Measurements from ENCODE around the gene PARD3. TPM values are rescaled to one million over a fixed set of nuclear protein-coding genes. Genes with fewer than 3 reads are reported as not detected.
"Not testable (repeated sequence)": the region's sequence is repeated elsewhere in the genome, so short reads cannot be mapped to it uniquely, and the experiment has no call there.

PARD3 gene
- total RNA-seq, 2 donors from 2014 or later, result 1.4 to 2.7 TPM

- Mint-ChIP-seq H3K27ac (no peak overlapping the region), H3K36me3 (no peaks in the 10 kb centered on the region), H3K9me3 (peaks cover 0 to 3% of the 10 kb centered on the region in 2 donors)
- ATAC-seq (no peak), DNase-seq (ENCODE audit: low spot score in 2 of 2) (no peak)
These were observed 52.3 kb downstream of the PARD3 start for GRCh38 chr10:34762603-34763299.

GRCh38 chr10:34762156-34762555 is 52.9 kb downstream of the PARD3 start:
- H3K9me3 Mint-ChIP-seq, result peaks cover 0 to 3% of the 10 kb centered on the region in 2 donors
- no peak for ATAC-seq

GRCh38 chr10:34761453-34761852 is 53.6 kb downstream of the PARD3 start:
- Mint-ChIP-seq H3K36me3 (no peaks in the 10 kb centered on the region), H3K9me3 (peaks cover 0 to 3% of the 10 kb centered on the region in 2 donors), H3K27ac (no peak overlapping the region)
- DNase-seq (ENCODE audit: low spot score in 2 of 2) (no peak), ATAC-seq (no peak)

More at GRCh38 chr10:34762156-34762555, 52.9 kb downstream of the PARD3 start:
- Mint-ChIP-seq H3K27ac (no peak overlapping the region), H3K36me3 (no peaks in the 10 kb centered on the region)
- no peak for DNase-seq (ENCODE audit: low spot score in 2 of 2)

- peaks cover 0 to 3% of the 10 kb centered on the region in 2 donors for H3K9me3 Mint-ChIP-seq
- ATAC-seq, result no peak
- DNase-seq (ENCODE audit: low spot score in 2 of 2), result no peak
- no peaks in the 10 kb centered on the region for H3K36me3 Mint-ChIP-seq
- H3K27ac Mint-ChIP-seq, result no peak overlapping the region
These were observed 54.5 kb downstream of the PARD3 start for GRCh38 chr10:34760606-34761005.

- H3K9me3 Mint-ChIP-seq, result peaks cover 0 to 3% of the 10 kb centered on the region in 2 donors
These were observed 55.3 kb downstream of the PARD3 start for GRCh38 chr10:34759837-34760215.

GRCh38 chr10:34759161-34759836 is 55.8 kb downstream of the PARD3 start:
- Mint-ChIP-seq H3K36me3 (no peaks in the 10 kb centered on the region), H3K27ac (no peak overlapping the region), H3K9me3 (peaks cover 0 to 3% of the 10 kb centered on the region in 2 donors)
- DNase-seq (ENCODE audit: low spot score in 2 of 2) (no peak), ATAC-seq (no peak)

More at GRCh38 chr10:34759837-34760215, 55.3 kb downstream of the PARD3 start:
- H3K27ac Mint-ChIP-seq, result no peak overlapping the region
- DNase-seq (ENCODE audit: low spot score in 2 of 2) (no peak), ATAC-seq (no peak)
- H3K36me3 Mint-ChIP-seq, result no peaks in the 10 kb centered on the region

GRCh38 chr10:34758447-34758996 is 56.6 kb downstream of the PARD3 start:
- peaks cover 0 to 3% of the 10 kb centered on the region in 2 donors for H3K9me3 Mint-ChIP-seq
- no peak overlapping the region for H3K27ac Mint-ChIP-seq
- DNase-seq (ENCODE audit: low spot score in 2 of 2) (no peak), ATAC-seq (peak; percentile 71 to 91)
- no peaks in the 10 kb centered on the region for H3K36me3 Mint-ChIP-seq

- ATAC-seq (no peak), DNase-seq (ENCODE audit: low spot score in 2 of 2) (no peak)
- Mint-ChIP-seq H3K36me3 (no peaks in the 10 kb centered on the region), H3K27ac (no peak overlapping the region), H3K9me3 (peaks cover 0 to 3% of the 10 kb centered on the region in 2 donors)
These were observed 57.2 kb downstream of the PARD3 start for GRCh38 chr10:34757933-34758332.

- H3K9me3 Mint-ChIP-seq; DNase-seq (ENCODE audit: low spot score in 2 of 2); H3K36me3 Mint-ChIP-seq; ATAC-seq; H3K27ac Mint-ChIP-seq: not testable (repeated sequence)
These were observed 57.9 kb downstream of the PARD3 start for GRCh38 chr10:34757181-34757580.

- H3K9me3 Mint-ChIP-seq, result peaks cover 0 to 3% of the 10 kb centered on the region in 2 donors
- no peak overlapping the region for H3K27ac Mint-ChIP-seq
- ATAC-seq (no peak), DNase-seq (ENCODE audit: low spot score in 2 of 2) (no peak)
- no peaks in the 10 kb centered on the region for H3K36me3 Mint-ChIP-seq
These were observed 58.5 kb downstream of the PARD3 start for GRCh38 chr10:34756584-34756983.

- Mint-ChIP-seq H3K9me3 (no peaks in the 10 kb centered on the region), H3K36me3 (no peaks in the 10 kb centered on the region), H3K27ac (no peak overlapping the region)
- DNase-seq (ENCODE audit: low spot score in 2 of 2), result no peak
- ATAC-seq, result no peak
These were observed 61.9 kb downstream of the PARD3 start for GRCh38 chr10:34753014-34753757.

- no peak for DNase-seq (ENCODE audit: low spot score in 2 of 2)
- no peak for ATAC-seq
- Mint-ChIP-seq H3K27ac (no peak overlapping the region), H3K36me3 (no peaks in the 10 kb centered on the region), H3K9me3 (no peaks in the 10 kb centered on the region)
These were observed 63.8 kb downstream of the PARD3 start for GRCh38 chr10:34751272-34751671.

GRCh38 chr10:34750795-34751194 is 64.3 kb downstream of the PARD3 start:
- ATAC-seq; H3K27ac Mint-ChIP-seq; DNase-seq (ENCODE audit: low spot score in 2 of 2); H3K9me3 Mint-ChIP-seq; H3K36me3 Mint-ChIP-seq: not testable (repeated sequence)

- Mint-ChIP-seq H3K27ac (no peak overlapping the region), H3K9me3 (no peaks in the 10 kb centered on the region), H3K36me3 (no peaks in the 10 kb centered on the region)
- no peak for ATAC-seq
- DNase-seq (ENCODE audit: low spot score in 2 of 2), result no peak
These were observed 66.3 kb downstream of the PARD3 start for GRCh38 chr10:34748767-34749166.

GRCh38 chr10:34748357-34748756 is 66.7 kb downstream of the PARD3 start:
- ATAC-seq (no peak), DNase-seq (ENCODE audit: low spot score in 2 of 2) (no peak)
- no peaks in the 10 kb centered on the region for H3K36me3 Mint-ChIP-seq
- H3K9me3 Mint-ChIP-seq, result no peaks in the 10 kb centered on the region
- no peak overlapping the region for H3K27ac Mint-ChIP-seq

- H3K27ac Mint-ChIP-seq, result no peak overlapping the region
- no peaks in the 10 kb centered on the region for H3K9me3 Mint-ChIP-seq
- no peak for ATAC-seq
- DNase-seq (ENCODE audit: low spot score in 2 of 2), result no peak
- H3K36me3 Mint-ChIP-seq, result no peaks in the 10 kb centered on the region
These were observed 69.0 kb downstream of the PARD3 start for GRCh38 chr10:34746094-34746493.

GRCh38 chr10:34745244-34745643 is 69.9 kb downstream of the PARD3 start:
- Mint-ChIP-seq H3K27ac (peak overlapping the region in 1 of 2 donors; percentile 53), H3K36me3 (no peaks in the 10 kb centered on the region), H3K9me3 (no peaks in the 10 kb centered on the region)
- ATAC-seq (no peak), DNase-seq (ENCODE audit: low spot score in 2 of 2) (no peak)

Data from activated naive CD4-positive, alpha-beta T cell treated with anti-CD3 and anti-CD28 coated beads, Interleukin-2, amount 50 U/mL, for 72 hours (primary cell).